D341Med (cell line): ENCODE data around the gene ARL14.

Experiments
- DNase-seq: peaks from one replicate; pipeline ENCODE4 v3.0.0; 2012; ENCODE audit warnings: low spot score

Gene ARL14

GRCh38 chr3:160676547-160677303, at the start of gene ARL14:
Gene ARL14 (plus strand): TSS chr3:160677160. CDS start chr3:160677347, 187 bp downstream.
- no peak for DNase-seq

GRCh38 chr3:160629491-160629890, 47.5 kb upstream of the ARL14 start:
- DNase-seq: no peak

GRCh38 chr3:160633361-160634083, 43.4 kb upstream of the ARL14 start:
- DNase-seq: no peak

GRCh38 chr3:160635213-160635612, 41.7 kb upstream of the ARL14 start:
- no peak for DNase-seq

- DNase-seq: no peak
Observed at GRCh38 chr3:160637086-160637485, 39.9 kb upstream of the ARL14 start.

- no peak for DNase-seq
Observed at GRCh38 chr3:160638184-160638583, 38.8 kb upstream of the ARL14 start.

GRCh38 chr3:160641665-160642309, 35.2 kb upstream of the ARL14 start:
- no peak for DNase-seq

GRCh38 chr3:160643994-160644393, 33.0 kb upstream of the ARL14 start:
- DNase-seq: no peak

GRCh38 chr3:160644491-160644890, 32.5 kb upstream of the ARL14 start:
- no peak for DNase-seq

- DNase-seq: no peak
Observed at GRCh38 chr3:160648701-160649100, 28.3 kb upstream of the ARL14 start.

GRCh38 chr3:160649596-160649995, 27.4 kb upstream of the ARL14 start:
- DNase-seq: no peak

GRCh38 chr3:160653512-160653911, 23.4 kb upstream of the ARL14 start:
- DNase-seq: no peak

GRCh38 chr3:160660902-160661301, 16.1 kb upstream of the ARL14 start:
- no peak for DNase-seq

GRCh38 chr3:160661660-160662059, 15.3 kb upstream of the ARL14 start:
- DNase-seq: no peak

- no peak for DNase-seq
Observed at GRCh38 chr3:160665231-160665630, 11.7 kb upstream of the ARL14 start.

GRCh38 chr3:160665784-160666526, 11.0 kb upstream of the ARL14 start:
- no peak for DNase-seq

- DNase-seq: no peak
Observed at GRCh38 chr3:160667452-160667851, 9.5 kb upstream of the ARL14 start.

GRCh38 chr3:160668454-160668853, 8.5 kb upstream of the ARL14 start:
- no peak for DNase-seq

- no peak for DNase-seq
Observed at GRCh38 chr3:160671231-160671630, 5.7 kb upstream of the ARL14 start.

GRCh38 chr3:160671995-160672394, 5.0 kb upstream of the ARL14 start:
- DNase-seq: no peak

- DNase-seq: no peak
Observed at GRCh38 chr3:160673188-160673587, 3.8 kb upstream of the ARL14 start.

GRCh38 chr3:160675566-160676124, 1.3 kb upstream of the ARL14 start:
- DNase-seq: no peak
